Breast epithelium (tissue), 3 donors: ENCODE measurements around the gene PKN1.

ENCODE experiments used
- CTCF ChIP-seq, 3 donors: fragments of 450-650 bp; IDR thresholded peaks; one replicate each; pipeline ENCODE4 v1.5.1; 2016 to 2017; ENCODE audit warnings: antibody characterized with exemption in 3 of 3, mild to moderate bottlenecking in 3 of 3, moderate library complexity in 3 of 3
- POLR2A ChIP-seq: fragments of 450-650 bp; IDR thresholded peaks from one replicate; pipeline ENCODE4 v1.6.1; 2016; ENCODE audit warnings: antibody characterized with exemption, mild to moderate bottlenecking, moderate library complexity

- TF ChIP-seq CTCF (IDR thresholded peaks at IDR 0.05) = no peak
- TF ChIP-seq POLR2A = no peak
These were observed 17.8 kb downstream of the PKN1 start for GRCh38 chr19:14450876-14451275.
